Lung (tissue), 12 donors: Measurements from ENCODE around the gene GNG14. TPM values are rescaled to one million over a fixed set of nuclear protein-coding genes. Genes with fewer than 3 reads are reported as not detected.
"Not testable (repeated sequence)": the region's sequence is repeated elsewhere in the genome, so short reads cannot be mapped to it uniquely, and the experiment has no call there.

ENCODE experiments used
- ATAC-seq: fragments of 200-7000 bp; cut with Tn5 transposase; one replicate; pipeline ENCODE4 v1.9.1; 2020; ENCODE audit warnings: moderate number of reproducible peaks; ENCODE audit not compliant: insufficient read depth, low FRiP score
- DNase-seq, 3 donors: peaks; one replicate each; pipeline ENCODE4 v3.0.0-alpha.2; 2013 to 2017
- H3K27ac ChIP-seq, 2 donors: one replicate each; pipeline ENCODE4 v1.5.1; 2013; ENCODE audit warnings: mild to moderate bottlenecking in 2 of 2, moderate library complexity in 2 of 2, control low read depth in 1 of 2, inconsistent platforms in 1 of 2, low read depth in 1 of 2, low read length in 1 of 2
- H3K27me3 ChIP-seq, 3 donors: one replicate each; pipeline ENCODE4 v1.5.1; 2013; ENCODE audit warnings: low read length in 2 of 3; ENCODE audit not compliant: control insufficient read depth in 3 of 3, insufficient read depth in 3 of 3
- H3K36me3 ChIP-seq, 4 donors: one replicate each; pipeline ENCODE4 v1.5.1; 2013; ENCODE audit warnings: low read length in 4 of 4, mild to moderate bottlenecking in 1 of 4, moderate library complexity in 1 of 4; ENCODE audit not compliant: control insufficient read depth in 4 of 4, insufficient read depth in 4 of 4
- H3K4me1 ChIP-seq, 5 donors: one replicate each; pipeline ENCODE4 v1.5.1; 2013; ENCODE audit warnings: low read length in 5 of 5, mild to moderate bottlenecking in 2 of 5, moderate library complexity in 1 of 5; ENCODE audit not compliant: control insufficient read depth in 5 of 5, insufficient read depth in 5 of 5
- H3K4me3 ChIP-seq: one replicate; pipeline ENCODE4 v1.5.1; 2013; ENCODE audit warnings: mild to moderate bottlenecking, control low read depth, moderate library complexity
- H3K9ac ChIP-seq, 2 donors: one replicate each; pipeline ENCODE4 v1.5.1; 2013; ENCODE audit warnings: low read length in 2 of 2, control low read depth in 1 of 2; ENCODE audit not compliant: insufficient read depth in 1 of 2
- H3K9me3 ChIP-seq, 4 donors: one replicate each; pipeline ENCODE4 v1.5.1; 2013; ENCODE audit warnings: low read length in 3 of 4, mild to moderate bottlenecking in 1 of 4, moderate library complexity in 1 of 4; ENCODE audit not compliant: control insufficient read depth in 4 of 4, insufficient read depth in 3 of 4
- WGBS, 2 donors: extraction: QIAGEN DNeasy Blood & Tissue Kit; methylation state at CpG; one replicate each; pipeline ENCODE4 v1.1.7; 2013; 5-methylcytosine and 5-hydroxymethylcytosine counted together
- polyA plus RNA-seq, 2 donors: library from polyadenylated mRNA; stranded (reverse); fragments of 200-250 nt; gene quantifications; one replicate each; pipeline ENCODE4 v1.2.1, GENCODE V29; 2013
- total RNA-seq, 2 donors: library from RNA; depleted of rRNA in 1 of 2; stranded (reverse); fragments of >200 nt in 1 of 2; gene quantifications; one replicate each; pipeline ENCODE4 v1.2.1, GENCODE V29; 2014 to 2021
- TF ChIP-seq, protein P1 (sequence below): IDR thresholded peaks from 2 replicates; pipeline ENCODE4 v1.5.1; 2012; ENCODE audit warnings: mild to moderate bottlenecking; ENCODE audit errors: control extremely low read depth, extremely low read depth
- donor health status: control.
- donor health status: control.
- donor health status: Bipolar disorder and iron deficiency.
- donor health status: healthy.
- donor health status: DM: yes; HTN: yes; CAD: no.

Gene GNG14
- total and polyA plus RNA-seq, 4 donors, result not detected

DNA sequence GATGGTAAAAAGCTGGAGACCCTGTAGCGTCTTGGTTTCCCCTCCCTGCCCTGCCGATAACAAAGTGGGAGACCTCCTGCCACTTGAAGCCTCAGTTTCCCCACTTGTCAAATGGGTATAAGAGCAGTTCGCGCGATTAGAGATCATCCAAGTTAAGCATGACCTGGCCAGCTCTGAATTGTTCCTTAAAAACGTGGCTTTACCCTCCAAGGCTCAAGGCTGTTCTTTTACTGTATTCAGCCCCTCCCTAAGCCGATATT is 35.5 kb downstream of the GNG14 start:
- H3K27me3 ChIP-seq, result no peaks in the 10 kb centered on the region
- no peaks in the 10 kb centered on the region for H3K9me3 ChIP-seq
- DNase-seq (peak in 1 of 3 donors; percentile 19), ATAC-seq (no peak)
- peaks cover 0 to 25% (median 10%) of the 10 kb centered on the region in 5 donors for H3K4me1 ChIP-seq
- H3K27ac ChIP-seq, result peak overlapping the region; percentile 37 to 82
- H3K36me3 ChIP-seq, result peaks cover 0 to 11% (median 9%) of the 10 kb centered on the region in 4 donors
- TF ChIP-seq, protein P1, sequence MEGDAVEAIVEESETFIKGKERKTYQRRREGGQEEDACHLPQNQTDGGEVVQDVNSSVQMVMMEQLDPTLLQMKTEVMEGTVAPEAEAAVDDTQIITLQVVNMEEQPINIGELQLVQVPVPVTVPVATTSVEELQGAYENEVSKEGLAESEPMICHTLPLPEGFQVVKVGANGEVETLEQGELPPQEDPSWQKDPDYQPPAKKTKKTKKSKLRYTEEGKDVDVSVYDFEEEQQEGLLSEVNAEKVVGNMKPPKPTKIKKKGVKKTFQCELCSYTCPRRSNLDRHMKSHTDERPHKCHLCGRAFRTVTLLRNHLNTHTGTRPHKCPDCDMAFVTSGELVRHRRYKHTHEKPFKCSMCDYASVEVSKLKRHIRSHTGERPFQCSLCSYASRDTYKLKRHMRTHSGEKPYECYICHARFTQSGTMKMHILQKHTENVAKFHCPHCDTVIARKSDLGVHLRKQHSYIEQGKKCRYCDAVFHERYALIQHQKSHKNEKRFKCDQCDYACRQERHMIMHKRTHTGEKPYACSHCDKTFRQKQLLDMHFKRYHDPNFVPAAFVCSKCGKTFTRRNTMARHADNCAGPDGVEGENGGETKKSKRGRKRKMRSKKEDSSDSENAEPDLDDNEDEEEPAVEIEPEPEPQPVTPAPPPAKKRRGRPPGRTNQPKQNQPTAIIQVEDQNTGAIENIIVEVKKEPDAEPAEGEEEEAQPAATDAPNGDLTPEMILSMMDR, result no peak
- WGBS, 2 donors, result 0 to 3% methylated on average over 7 of the region's 7 CpGs
- peak overlapping the region; percentile 26 to 57 for H3K9ac ChIP-seq
- H3K4me3 ChIP-seq, result peak overlapping the region; percentile 35

DNA sequence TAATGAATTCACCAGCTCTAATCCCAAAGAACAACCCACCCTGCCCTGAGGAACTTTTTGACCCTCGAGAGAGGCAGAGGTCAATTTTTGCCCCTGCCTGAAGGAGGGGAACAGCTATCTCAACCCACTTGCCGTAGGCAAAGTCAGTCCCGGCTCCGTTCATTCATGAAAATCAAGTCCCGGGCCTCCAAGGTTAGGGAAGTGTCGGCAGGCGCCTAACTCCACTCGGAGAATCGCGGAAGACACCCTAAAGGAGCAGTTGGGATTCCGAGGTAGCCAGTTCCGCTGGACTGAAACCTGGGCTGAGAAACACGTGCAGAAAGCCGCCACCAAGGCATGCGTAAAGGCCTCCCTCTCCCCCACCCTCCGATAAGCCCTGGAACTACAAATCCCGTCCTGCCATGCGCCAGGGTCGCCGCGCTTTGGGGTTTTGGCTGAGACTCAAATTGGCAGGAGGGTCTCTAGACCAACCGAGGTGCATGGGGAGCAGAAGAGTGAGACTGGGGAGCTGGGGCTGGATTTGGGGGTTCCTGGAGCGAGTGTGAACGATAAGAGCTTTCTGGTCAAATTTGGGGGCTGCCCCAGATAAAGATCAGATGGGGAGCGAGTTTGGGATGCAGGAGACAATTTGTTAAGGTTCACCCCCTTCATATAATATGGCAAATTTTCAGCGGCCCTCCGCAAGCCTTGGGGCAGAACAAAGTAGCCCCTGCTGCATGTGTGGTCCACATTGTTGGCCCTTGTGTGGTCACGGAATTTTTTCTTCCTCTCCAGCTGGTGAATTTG is 36.0 kb downstream of the GNG14 start, which contains the start of gene TNPO2:
TNPO2 (minus strand) TSS at position 292 of the 786 bp plus-strand sequence. CDS start 2,955 bp downstream, outside the sequence.
- ATAC-seq (peak; percentile 28), DNase-seq (peak; percentile 80 to 84 (median 82))
- no peaks in the 10 kb centered on the region for H3K9me3 ChIP-seq
- 3 to 6% methylated on average over 28 of the region's 28 CpGs for WGBS, 2 donors
- H3K9ac ChIP-seq, result peak within 1 kb of the TSS; percentile 57 to 61
- peaks cover 0 to 7% (median 5%) of the 10 kb centered on the region in 4 donors for H3K36me3 ChIP-seq
- peaks cover 0 to 25% (median 10%) of the 10 kb centered on the region in 5 donors for H3K4me1 ChIP-seq
- peak within 1 kb of the TSS; percentile 35 for H3K4me3 ChIP-seq
- no peaks in the 10 kb centered on the region for H3K27me3 ChIP-seq
- TF ChIP-seq, protein P1, result no peak
- H3K27ac ChIP-seq, result peak within 1 kb of the TSS; percentile 37 to 82

DNA sequence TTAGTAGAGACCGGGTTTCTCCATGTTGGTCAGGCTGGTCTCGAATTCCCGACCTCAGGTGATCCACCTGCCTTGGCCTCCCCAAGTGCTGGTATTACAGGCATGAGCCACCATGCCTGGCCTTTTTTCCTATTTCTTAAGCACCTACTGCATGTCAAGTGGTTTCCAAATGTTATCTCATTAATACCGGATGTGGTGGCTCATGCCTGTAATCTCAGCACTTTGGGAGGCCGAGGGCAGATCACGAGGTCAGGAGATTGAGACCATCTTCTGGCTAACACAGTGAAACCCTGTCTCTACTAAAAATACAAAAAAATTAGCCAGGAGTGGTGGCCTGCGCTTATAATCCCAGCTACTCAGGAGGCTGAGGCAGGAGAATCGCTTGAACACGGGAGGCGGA is 37.8 kb downstream of the GNG14 start:
- H3K27ac ChIP-seq, DNase-seq, H3K9me3 ChIP-seq, H3K9ac ChIP-seq, H3K4me3 ChIP-seq, ATAC-seq, H3K27me3 ChIP-seq: not testable (repeated sequence)
- H3K36me3 ChIP-seq, result peaks cover 3 to 19% (median 9%) of the 10 kb centered on the region in 4 donors
- peaks cover 0 to 17% (median 5%) of the 10 kb centered on the region in 5 donors for H3K4me1 ChIP-seq
- 95 to 98% methylated on average over 10 of the region's 10 CpGs for WGBS, 2 donors

DNA sequence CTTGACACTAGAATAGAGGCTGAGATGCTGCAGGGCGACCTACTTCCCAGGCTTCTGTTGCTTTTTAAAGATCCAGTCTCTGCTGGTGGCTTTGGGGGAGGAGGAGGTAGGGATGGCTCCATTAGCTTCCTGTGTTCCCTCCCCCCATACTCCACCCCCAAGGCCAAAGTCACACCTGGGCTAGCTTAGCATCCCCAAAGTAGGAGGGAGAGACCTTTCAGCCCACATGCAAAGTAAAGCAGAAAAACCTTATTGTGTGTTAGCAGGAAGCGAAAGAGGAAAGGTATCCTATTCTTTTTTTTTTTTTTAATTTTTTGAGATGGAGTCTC is 39.2 kb downstream of the GNG14 start:
- Histone ChIP-seq H3K4me1 (peaks cover 0 to 14% (median 5%) of the 10 kb centered on the region in 5 donors), H3K4me3 (no peak overlapping the region), H3K9me3 (no peaks in the 10 kb centered on the region), H3K27me3 (no peaks in the 10 kb centered on the region), H3K36me3 (peaks cover 4 to 28% (median 16%) of the 10 kb centered on the region in 4 donors), H3K27ac (no peak overlapping the region), H3K9ac (no peak overlapping the region)
- ATAC-seq (no peak), DNase-seq (no peak)
- 97 to 100% methylated on average over 2 of the region's 2 CpGs for WGBS, 2 donors
- TF ChIP-seq, protein P1, result no peak
